Aorta (tissue), 5 donors: ENCODE results near the gene RTEL1. TPM values are rescaled to one million over a fixed set of nuclear protein-coding genes. Genes with fewer than 3 reads are reported as not detected.
"Not testable (repeated sequence)": the region's sequence is repeated elsewhere in the genome, so short reads cannot be mapped to it uniquely, and the experiment has no call there.

Experiments
- ATAC-seq: fragments of 200-7000 bp; cut with Tn5 transposase; one replicate; pipeline ENCODE4 v1.9.1; 2022; ENCODE audit warnings: moderate library complexity; ENCODE audit not compliant: low FRiP score
- DNase-seq, 2 donors: peaks; one replicate each; pipeline ENCODE4 v3.0.0-alpha.2; 2020
- H3K27ac ChIP-seq, 2 donors: one replicate each; pipeline ENCODE4 v1.5.1; 2013; ENCODE audit warnings: low read length in 2 of 2, mild to moderate bottlenecking in 2 of 2, moderate library complexity in 2 of 2, control low read depth in 1 of 2, inconsistent platforms in 1 of 2, low read depth in 1 of 2
- H3K27me3 ChIP-seq, 2 donors: one replicate each; pipeline ENCODE4 v1.6.1; 2013; ENCODE audit warnings: control low read depth in 1 of 2, low read length in 1 of 2, mild to moderate bottlenecking in 1 of 2, moderate library complexity in 1 of 2; ENCODE audit not compliant: insufficient read depth in 2 of 2, control insufficient read depth in 1 of 2
- H3K36me3 ChIP-seq, 2 donors: one replicate each; pipeline ENCODE4 v1.6.1; 2013; ENCODE audit warnings: control low read depth in 1 of 2, low read length in 1 of 2, mild to moderate bottlenecking in 1 of 2; ENCODE audit not compliant: insufficient read depth in 2 of 2, control insufficient read depth in 1 of 2
- H3K4me1 ChIP-seq, 2 donors: one replicate each; pipeline ENCODE4 v1.6.1; 2013; ENCODE audit warnings: low read length in 2 of 2, control low read depth in 1 of 2, mild to moderate bottlenecking in 1 of 2, moderate library complexity in 1 of 2; ENCODE audit not compliant: insufficient read depth in 2 of 2, control insufficient read depth in 1 of 2
- H3K4me3 ChIP-seq, 2 donors: one replicate each; pipeline ENCODE4 v1.5.1; 2013; ENCODE audit warnings: low read length in 2 of 2, control low read depth in 1 of 2, mild to moderate bottlenecking in 1 of 2
- H3K9me3 ChIP-seq: one replicate; pipeline ENCODE4 v1.6.1; 2013; ENCODE audit warnings: mild to moderate bottlenecking, low read length; ENCODE audit not compliant: control insufficient read depth
- WGBS, 2 donors: extraction: QIAGEN DNeasy Blood & Tissue Kit; methylation state at CpG; one replicate each; pipeline ENCODE4 v1.1.7; 2013; 5-methylcytosine and 5-hydroxymethylcytosine counted together
- intact Hi-C, 2 donors: fragments of 100-400 bp; cut with DNase I; formaldehyde crosslinking; loops; one replicate each; pipeline versions ENCODE4 v1.14.2 to v1.15.0; 2022
- long read RNA-seq, 2 donors: library from polyadenylated mRNA; unstranded; transcript quantifications; one replicate each; pipeline ENCODE4 v2.0.0, GENCODE V29; 2020 to 2021
- polyA plus RNA-seq, 2 donors: library from polyadenylated mRNA; stranded (reverse); fragments of 200-250 nt; gene quantifications; one replicate each; pipeline ENCODE4 v1.2.3, GENCODE V29; 2013
- total RNA-seq, 2 donors: library from RNA; stranded (reverse); fragmentation: NEBNext Ultra II Directional; extraction: Animal tissue kit (Norgen Biotek cat#: 25700); gene quantifications; one replicate each; pipeline ENCODE4 v1.2.1, GENCODE V29; 2021
- donor health status: healthy with polysubstance abuse.
- donor health status: Bipolar disorder and iron deficiency.
- donor health status: DM: no; HTN: no; CAD: no.
- donor health status: DM: no; HTN: no; CAD: no.
- donor health status: DM: yes; HTN: yes; CAD: no.

The RTEL1 gene
- 10 to 100 TPM; 35.5 to 43.0 TPM for total RNA-seq
- polyA plus RNA-seq: 100 to 1,000 TPM in 1 of 2 donors, 1 to 10 TPM in 1; 6.8 to 114 TPM
- long read RNA-seq, donor 1, partial matches to known transcripts: 8 of 16 reads
- long read RNA-seq, donor 1, other reads (novel, unspliced or antisense): 6 of 16 reads
- long read RNA-seq, donor 2, partial matches to known transcripts: 5 of 10 reads
- long read RNA-seq, donor 2, other reads (novel, unspliced or antisense): 5 of 10 reads

- WGBS, 2 donors: 0 to 2% methylated on average over 71 to 73 of the region's 73 CpGs
- peak within 1 kb of the TSS; percentile 9 to 85 for H3K27ac ChIP-seq
- no peaks in the 10 kb centered on the region for H3K9me3 ChIP-seq
- H3K4me1 ChIP-seq: no peaks in the 10 kb centered on the region
- ATAC-seq (peak; percentile 96), DNase-seq (peak; percentile 96 to 97)
- H3K36me3 ChIP-seq: no peaks in the 10 kb centered on the region
- H3K27me3 ChIP-seq: no peaks in the 10 kb centered on the region
- peak within 1 kb of the TSS; percentile 28 to 32 for H3K4me3 ChIP-seq
- intact Hi-C loops: loop anchor here in 1 of 2 donors (1.0 to 10.0 kb wide), 2 partner anchors 49 to 123 kb away; partner anchors contain the start of genes ARFRP1 and PTK6
Measured at GRCh38 chr20:63657937-63658748, at the start of gene RTEL1. Gene RTEL1, plus strand, starts transcription at chr20:63658312. Its CDS starts 1,091 bp downstream, at chr20:63659403.

GRCh38 chr20:63610581-63611435 lies 47.3 kb upstream of the RTEL1 start:
- WGBS, 2 donors: 89 to 90% methylated on average over 17 of the region's 17 CpGs
- no peak for ATAC-seq
- peak in 1 of 2 donors; percentile 70 for DNase-seq
- no peaks in the 10 kb centered on the region for H3K4me1 ChIP-seq
- no peak overlapping the region for H3K4me3 ChIP-seq
- intact Hi-C loops: no loop called here
- no peaks in the 10 kb centered on the region for H3K27me3 ChIP-seq
- H3K36me3 ChIP-seq: no peaks in the 10 kb centered on the region
- no peaks in the 10 kb centered on the region for H3K9me3 ChIP-seq
- H3K27ac ChIP-seq: no peak overlapping the region

GRCh38 chr20:63611646-63612045 lies 46.5 kb upstream of the RTEL1 start:
- DNase-seq: no peak
- Histone ChIP-seq H3K36me3 (no peaks in the 10 kb centered on the region), H3K9me3 (no peaks in the 10 kb centered on the region), H3K4me3 (no peak overlapping the region), H3K27ac (no peak overlapping the region), H3K4me1 (no peaks in the 10 kb centered on the region), H3K27me3 (no peaks in the 10 kb centered on the region)
- WGBS, 2 donors: 78 to 83% methylated on average over 10 of the region's 10 CpGs
- intact Hi-C loops: no loop called here
- no peak for ATAC-seq

- no peak for ATAC-seq
- intact Hi-C loops: no loop called here
- 83 to 84% methylated on average over 20 of the region's 20 CpGs for WGBS, 2 donors
- no peaks in the 10 kb centered on the region for H3K36me3 ChIP-seq
- no peak overlapping the region for H3K4me3 ChIP-seq
- no peaks in the 10 kb centered on the region for H3K9me3 ChIP-seq
- H3K27ac ChIP-seq: no peak overlapping the region
- no peak for DNase-seq
- no peaks in the 10 kb centered on the region for H3K27me3 ChIP-seq
- no peaks in the 10 kb centered on the region for H3K4me1 ChIP-seq
Measured at GRCh38 chr20:63612276-63612931, 45.7 kb upstream of the RTEL1 start.

GRCh38 chr20:63613863-63614594 lies 44.1 kb upstream of the RTEL1 start:
- ATAC-seq, H3K27me3 ChIP-seq, DNase-seq, intact Hi-C loops, H3K9me3 ChIP-seq, H3K4me1 ChIP-seq, H3K36me3 ChIP-seq, H3K27ac ChIP-seq, H3K4me3 ChIP-seq: not testable (repeated sequence)
- WGBS, 2 donors: 75 to 76% methylated on average over 17 to 18 of the region's 18 CpGs

GRCh38 chr20:63617092-63617875 lies 40.8 kb upstream of the RTEL1 start:
- Histone ChIP-seq H3K4me1 (no peaks in the 10 kb centered on the region), H3K9me3 (no peaks in the 10 kb centered on the region), H3K27ac (no peak overlapping the region), H3K36me3 (no peaks in the 10 kb centered on the region), H3K4me3 (no peak overlapping the region), H3K27me3 (no peaks in the 10 kb centered on the region)
- intact Hi-C loops: no loop called here
- DNase-seq (no peak), ATAC-seq (no peak)
- 94 to 95% methylated on average over 41 of the region's 41 CpGs for WGBS, 2 donors

- no peak for ATAC-seq
- Histone ChIP-seq H3K4me1 (no peaks in the 10 kb centered on the region), H3K4me3 (no peak overlapping the region), H3K27me3 (no peaks in the 10 kb centered on the region), H3K9me3 (no peaks in the 10 kb centered on the region), H3K27ac (no peak overlapping the region), H3K36me3 (no peaks in the 10 kb centered on the region)
- intact Hi-C loops: no loop called here
- 78 to 88% methylated on average over 8 of the region's 8 CpGs for WGBS, 2 donors
- no peak for DNase-seq
Measured at GRCh38 chr20:63617876-63618265, 40.2 kb upstream of the RTEL1 start.
